ENCODE data around the gene BTLA.

GRCh38 chr3:112424394-112424793 lies 74.9 kb downstream of the BTLA start:
- TF ChIP-seq POLR2A (IDR thresholded peaks at IDR 0.05; ENCODE audit: low read depth, low read length) (no peak), POLR2AphosphoS5 (IDR thresholded peaks at IDR 0.05; ENCODE audit: low read depth, low read length) (no peak), TAF1 (IDR thresholded peaks at IDR 0.05; ENCODE audit: borderline replicate concordance, low read depth, low read length) (no peak)

Measured in GM12892 (cell line).